Measurements from ENCODE around the gene EFNA4.

Gene EFNA4

DNA sequence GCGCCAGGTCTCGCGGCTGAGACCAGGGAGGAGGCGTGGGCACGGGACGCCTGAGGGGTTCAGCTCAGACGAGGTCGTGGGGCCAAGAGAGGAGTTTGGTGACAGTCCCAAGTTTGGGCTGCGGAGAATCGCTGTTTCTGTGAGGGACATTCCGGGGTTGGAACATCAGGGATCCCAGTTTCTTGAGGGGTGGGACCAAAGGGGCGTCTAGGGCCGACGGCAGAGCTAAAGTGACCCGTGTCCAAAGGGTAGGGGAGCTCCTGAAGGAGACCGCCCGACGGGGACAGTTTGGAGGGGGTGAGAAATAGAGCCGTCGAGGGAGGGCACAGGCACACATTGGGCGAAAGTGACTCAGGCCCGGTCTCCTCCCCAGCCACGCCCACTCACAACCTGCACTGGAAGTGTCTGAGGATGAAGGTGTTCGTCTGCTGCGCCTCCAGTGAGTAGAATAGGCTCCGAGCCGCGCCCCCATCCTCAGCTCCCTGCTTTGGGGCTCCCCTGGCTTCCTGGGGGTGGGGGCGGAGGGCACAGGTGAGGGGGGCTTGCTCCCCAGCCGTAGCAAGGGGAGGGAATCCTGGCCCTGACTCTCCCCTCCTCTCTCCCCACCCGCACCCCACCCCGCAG lies 22.1 kb downstream of the EFNA4 start (continued):
- TF ChIP-seq ZNF311 (tag by site-specific recombination; IDR thresholded peaks at IDR 0.05; ENCODE audit: borderline replicate concordance) (no peak), KLF1 (tag by site-specific recombination; IDR thresholded peaks at IDR 0.05) (peak; percentile 37; the same call in 1 of the 2 replicates), ZNF394 (tag by site-specific recombination; IDR thresholded peaks at IDR 0.05; ENCODE audit: borderline replicate concordance) (no peak), ZNF121 (tag by site-specific recombination; IDR thresholded peaks at IDR 0.05) (no peak), KLF16 (tag by site-specific recombination; IDR thresholded peaks at IDR 0.05) (0 out of 2 replicates have a peak, but pooled peaks have one; percentile 12), ZNF664 (tag by site-specific recombination; IDR thresholded peaks at IDR 0.05) (no peak), OVOL3 (tag by site-specific recombination; IDR thresholded peaks at IDR 0.05) (no peak), ZNF223 (tag by site-specific recombination; IDR thresholded peaks at IDR 0.05) (peak; percentile 94), BCL11A (tag by site-specific recombination; IDR thresholded peaks at IDR 0.05; ENCODE audit: low read depth) (no peak), ZNF701 (tag by site-specific recombination; IDR thresholded peaks at IDR 0.05) (no peak), ZNF768 (tag by site-specific recombination; IDR thresholded peaks at IDR 0.05) (no peak), ZNF211 (tag by site-specific recombination; IDR thresholded peaks at IDR 0.05; ENCODE audit: low read depth) (no peak), SCRT2 (tag by site-specific recombination; IDR thresholded peaks at IDR 0.05) (no peak), ZNF24 (tag by site-specific recombination; IDR thresholded peaks at IDR 0.05) (0 out of 2 replicates have a peak, but pooled peaks have one; percentile 20), ZNF658 (tag by site-specific recombination; IDR thresholded peaks at IDR 0.05) (no peak), ZNF157 (tag by site-specific recombination; IDR thresholded peaks at IDR 0.05) (no peak), SP3 (tag by site-specific recombination; IDR thresholded peaks at IDR 0.05) (peak; percentile 12), YY1 (tag by site-specific recombination; IDR thresholded peaks at IDR 0.05) (no peak), ZNF548 (tag by site-specific recombination; IDR thresholded peaks at IDR 0.05) (no peak), ZNF341 (tag by site-specific recombination; IDR thresholded peaks at IDR 0.05; ENCODE audit: low read depth) (no peak), ZNF155 (tag by site-specific recombination; IDR thresholded peaks at IDR 0.05) (no peak), ZEB2 (tag by site-specific recombination; IDR thresholded peaks at IDR 0.05) (0 out of 2 replicates have a peak, but pooled peaks have one; percentile 3), ZNF10 (tag by site-specific recombination; IDR thresholded peaks at IDR 0.05) (no peak), ZNF791 (tag by site-specific recombination; IDR thresholded peaks at IDR 0.05) (no peak), FEZF1 (tag by site-specific recombination; IDR thresholded peaks at IDR 0.05) (no peak), SP2 (tag by site-specific recombination; IDR thresholded peaks at IDR 0.05) (peak; percentile 60), KLF7 (tag by site-specific recombination; IDR thresholded peaks at IDR 0.05; ENCODE audit: borderline replicate concordance) (peak; percentile 52; the same call in 1 of the 2 replicates), ZNF660 (tag by site-specific recombination; IDR thresholded peaks at IDR 0.05) (no peak), ZSCAN16 (tag by site-specific recombination; IDR thresholded peaks at IDR 0.05) (no peak), ZNF670 (tag by site-specific recombination; IDR thresholded peaks at IDR 0.05; ENCODE audit: low read depth) (no peak), ZNF184 (tag by site-specific recombination; IDR thresholded peaks at IDR 0.05) (no peak), KLF10 (tag by site-specific recombination; IDR thresholded peaks at IDR 0.05) (no peak; the same call in 1 of the 2 replicates), ZNF747 (tag by site-specific recombination; IDR thresholded peaks at IDR 0.05) (no peak), ZNF426 (tag by site-specific recombination; IDR thresholded peaks at IDR 0.05) (no peak)
- TF ChIP-seq, protein P1, sequence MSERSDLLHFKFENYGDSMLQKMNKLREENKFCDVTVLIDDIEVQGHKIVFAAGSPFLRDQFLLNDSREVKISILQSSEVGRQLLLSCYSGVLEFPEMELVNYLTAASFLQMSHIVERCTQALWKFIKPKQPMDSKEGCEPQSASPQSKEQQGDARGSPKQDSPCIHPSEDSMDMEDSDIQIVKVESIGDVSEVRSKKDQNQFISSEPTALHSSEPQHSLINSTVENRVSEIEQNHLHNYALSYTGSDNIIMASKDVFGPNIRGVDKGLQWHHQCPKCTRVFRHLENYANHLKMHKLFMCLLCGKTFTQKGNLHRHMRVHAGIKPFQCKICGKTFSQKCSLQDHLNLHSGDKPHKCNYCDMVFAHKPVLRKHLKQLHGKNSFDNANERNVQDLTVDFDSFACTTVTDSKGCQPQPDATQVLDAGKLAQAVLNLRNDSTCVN (tag by site-specific recombination; optimal IDR thresholded peaks at IDR 0.05): peak; percentile 1
- TF ChIP-seq, protein P2, sequence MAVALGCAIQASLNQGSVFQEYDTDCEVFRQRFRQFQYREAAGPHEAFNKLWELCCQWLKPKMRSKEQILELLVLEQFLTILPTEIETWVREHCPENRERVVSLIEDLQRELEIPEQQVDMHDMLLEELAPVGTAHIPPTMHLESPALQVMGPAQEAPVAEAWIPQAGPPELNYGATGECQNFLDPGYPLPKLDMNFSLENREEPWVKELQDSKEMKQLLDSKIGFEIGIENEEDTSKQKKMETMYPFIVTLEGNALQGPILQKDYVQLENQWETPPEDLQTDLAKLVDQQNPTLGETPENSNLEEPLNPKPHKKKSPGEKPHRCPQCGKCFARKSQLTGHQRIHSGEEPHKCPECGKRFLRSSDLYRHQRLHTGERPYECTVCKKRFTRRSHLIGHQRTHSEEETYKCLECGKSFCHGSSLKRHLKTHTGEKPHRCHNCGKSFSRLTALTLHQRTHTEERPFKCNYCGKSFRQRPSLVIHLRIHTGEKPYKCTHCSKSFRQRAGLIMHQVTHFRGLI (tag by site-specific recombination; IDR thresholded peaks at IDR 0.05): no peak
- TF ChIP-seq, protein P3, sequence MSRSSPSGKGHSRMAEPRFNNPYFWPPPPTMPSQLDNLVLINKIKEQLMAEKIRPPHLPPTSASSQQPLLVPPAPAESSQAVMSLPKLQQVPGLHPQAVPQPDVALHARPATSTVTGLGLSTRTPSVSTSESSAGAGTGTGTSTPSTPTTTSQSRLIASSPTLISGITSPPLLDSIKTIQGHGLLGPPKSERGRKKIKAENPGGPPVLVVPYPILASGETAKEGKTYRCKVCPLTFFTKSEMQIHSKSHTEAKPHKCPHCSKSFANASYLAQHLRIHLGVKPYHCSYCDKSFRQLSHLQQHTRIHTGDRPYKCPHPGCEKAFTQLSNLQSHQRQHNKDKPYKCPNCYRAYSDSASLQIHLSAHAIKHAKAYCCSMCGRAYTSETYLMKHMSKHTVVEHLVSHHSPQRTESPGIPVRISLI (tag by site-specific recombination; IDR thresholded peaks at IDR 0.05): no peak
- TF ChIP-seq, protein P4, sequence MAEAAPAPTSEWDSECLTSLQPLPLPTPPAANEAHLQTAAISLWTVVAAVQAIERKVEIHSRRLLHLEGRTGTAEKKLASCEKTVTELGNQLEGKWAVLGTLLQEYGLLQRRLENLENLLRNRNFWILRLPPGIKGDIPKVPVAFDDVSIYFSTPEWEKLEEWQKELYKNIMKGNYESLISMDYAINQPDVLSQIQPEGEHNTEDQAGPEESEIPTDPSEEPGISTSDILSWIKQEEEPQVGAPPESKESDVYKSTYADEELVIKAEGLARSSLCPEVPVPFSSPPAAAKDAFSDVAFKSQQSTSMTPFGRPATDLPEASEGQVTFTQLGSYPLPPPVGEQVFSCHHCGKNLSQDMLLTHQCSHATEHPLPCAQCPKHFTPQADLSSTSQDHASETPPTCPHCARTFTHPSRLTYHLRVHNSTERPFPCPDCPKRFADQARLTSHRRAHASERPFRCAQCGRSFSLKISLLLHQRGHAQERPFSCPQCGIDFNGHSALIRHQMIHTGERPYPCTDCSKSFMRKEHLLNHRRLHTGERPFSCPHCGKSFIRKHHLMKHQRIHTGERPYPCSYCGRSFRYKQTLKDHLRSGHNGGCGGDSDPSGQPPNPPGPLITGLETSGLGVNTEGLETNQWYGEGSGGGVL (tag by site-specific recombination; IDR thresholded peaks at IDR 0.05): peak; percentile 81
